BE2C (cell line): Measurements from ENCODE around the gene EPS8L1.
"Not testable (repeated sequence)": the region's sequence is repeated elsewhere in the genome, so short reads cannot be mapped to it uniquely, and the experiment has no call there.

Experiments used
- DNase-seq: peaks from one replicate; pipeline ENCODE4 v3.0.0-alpha.2; 2020
- H3K27me3 ChIP-seq: fragments of 250-450 bp; sonication (Bioruptor Pico); 2 replicates; pipeline ENCODE4 v1.5.1; 2020; ENCODE audit warnings: mild to moderate bottlenecking
- H3K36me3 ChIP-seq: fragments of 250-450 bp; sonication (Bioruptor Pico); 2 replicates; pipeline ENCODE4 v1.5.1; 2020; ENCODE audit warnings: mild to moderate bottlenecking
- H3K4me1 ChIP-seq: fragments of 250-450 bp; sonication (Bioruptor Pico); 2 replicates; pipeline ENCODE4 v1.5.1; 2020
- H3K4me3 ChIP-seq: 2 replicates; pipeline ENCODE4 v1.5.1; 2011; ENCODE audit warnings: low read depth, low read length
- H3K9me3 ChIP-seq: fragments of 250-450 bp; sonication (Bioruptor Pico); 2 replicates; pipeline ENCODE4 v1.5.1; 2020
- TF ChIP-seq, protein P1 (sequence below): IDR thresholded peaks from 2 replicates; pipeline ENCODE4 v1.5.1; 2012; ENCODE audit warnings: mild to moderate bottlenecking, low read depth, low read length

The EPS8L1 gene

DNA sequence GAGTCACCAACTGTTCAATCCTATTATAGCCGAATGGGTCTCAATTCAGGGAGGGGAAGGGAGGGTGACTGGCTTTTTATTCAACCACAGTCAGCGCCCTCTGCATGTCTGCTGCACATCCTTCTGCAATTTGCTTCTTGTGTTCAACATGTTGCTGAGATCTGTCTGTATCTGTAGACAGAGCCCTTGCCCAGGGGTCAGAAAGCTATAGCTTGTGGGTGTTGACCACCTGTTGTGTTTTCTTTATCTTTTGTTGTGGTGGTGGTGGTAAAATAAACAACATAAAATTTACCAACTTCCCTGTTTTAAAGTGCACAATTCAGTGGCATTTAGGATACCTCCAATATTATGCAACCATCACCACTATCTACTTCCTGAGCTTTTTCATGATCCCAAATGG, 29.6 kb downstream of the EPS8L1 start:
- Histone ChIP-seq H3K9me3 (no peaks in the 10 kb centered on the region), H3K36me3 (peaks cover 15% of the 10 kb centered on the region), H3K4me3 (no peak overlapping the region), H3K27me3 (no peaks in the 10 kb centered on the region), H3K4me1 (no peaks in the 10 kb centered on the region)
- TF ChIP-seq, protein P1, sequence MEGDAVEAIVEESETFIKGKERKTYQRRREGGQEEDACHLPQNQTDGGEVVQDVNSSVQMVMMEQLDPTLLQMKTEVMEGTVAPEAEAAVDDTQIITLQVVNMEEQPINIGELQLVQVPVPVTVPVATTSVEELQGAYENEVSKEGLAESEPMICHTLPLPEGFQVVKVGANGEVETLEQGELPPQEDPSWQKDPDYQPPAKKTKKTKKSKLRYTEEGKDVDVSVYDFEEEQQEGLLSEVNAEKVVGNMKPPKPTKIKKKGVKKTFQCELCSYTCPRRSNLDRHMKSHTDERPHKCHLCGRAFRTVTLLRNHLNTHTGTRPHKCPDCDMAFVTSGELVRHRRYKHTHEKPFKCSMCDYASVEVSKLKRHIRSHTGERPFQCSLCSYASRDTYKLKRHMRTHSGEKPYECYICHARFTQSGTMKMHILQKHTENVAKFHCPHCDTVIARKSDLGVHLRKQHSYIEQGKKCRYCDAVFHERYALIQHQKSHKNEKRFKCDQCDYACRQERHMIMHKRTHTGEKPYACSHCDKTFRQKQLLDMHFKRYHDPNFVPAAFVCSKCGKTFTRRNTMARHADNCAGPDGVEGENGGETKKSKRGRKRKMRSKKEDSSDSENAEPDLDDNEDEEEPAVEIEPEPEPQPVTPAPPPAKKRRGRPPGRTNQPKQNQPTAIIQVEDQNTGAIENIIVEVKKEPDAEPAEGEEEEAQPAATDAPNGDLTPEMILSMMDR: no peak
- DNase-seq: no peak

DNA sequence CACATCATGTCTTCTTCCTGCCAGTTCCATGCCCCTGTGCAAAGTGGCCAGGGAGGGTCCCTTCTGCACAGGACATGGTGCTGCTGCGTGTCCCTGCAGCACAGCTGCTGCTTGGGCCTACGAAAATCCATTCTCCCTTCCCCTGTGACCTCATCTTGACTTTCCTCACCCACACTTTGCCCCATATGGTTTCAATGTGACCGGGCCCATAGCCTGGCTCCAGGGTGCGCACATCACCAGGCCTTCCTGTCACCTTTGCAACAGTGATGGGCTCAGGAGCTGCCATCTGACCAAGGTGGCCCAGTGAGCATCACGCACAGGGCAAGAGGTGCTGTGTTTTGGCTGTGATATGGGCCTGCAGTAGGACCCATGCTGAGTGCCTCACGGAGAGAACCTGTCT, 30.9 kb downstream of the EPS8L1 start:
- Histone ChIP-seq H3K36me3 (peaks cover 13% of the 10 kb centered on the region), H3K4me3 (no peak overlapping the region)

DNA sequence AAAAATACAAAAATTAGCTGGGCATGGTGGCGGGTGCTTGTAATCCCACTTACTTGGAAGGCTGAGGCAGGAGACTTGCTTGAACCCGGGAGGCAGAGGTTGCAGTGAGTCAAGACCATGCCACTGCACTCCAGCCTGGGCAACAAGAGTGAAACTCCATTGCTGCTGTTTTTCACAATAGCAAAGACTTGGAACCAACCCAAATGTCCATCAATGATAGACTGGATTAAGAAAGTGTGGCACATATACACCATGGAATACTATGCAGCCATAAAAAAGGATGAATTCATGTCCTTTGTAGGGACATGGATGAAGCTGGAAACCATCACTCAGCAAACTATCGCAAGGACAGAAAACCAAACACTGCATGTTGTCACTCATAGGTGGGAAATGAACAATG, 31.6 kb downstream of the EPS8L1 start:
- H3K9me3 ChIP-seq: not testable (repeated sequence)

More for the DNA sequence above, 30.9 kb downstream of the EPS8L1 start:
- TF ChIP-seq, protein P1: no peak
- Histone ChIP-seq H3K27me3 (no peaks in the 10 kb centered on the region), H3K4me1 (no peaks in the 10 kb centered on the region), H3K9me3 (no peaks in the 10 kb centered on the region)
- no peak for DNase-seq

DNA sequence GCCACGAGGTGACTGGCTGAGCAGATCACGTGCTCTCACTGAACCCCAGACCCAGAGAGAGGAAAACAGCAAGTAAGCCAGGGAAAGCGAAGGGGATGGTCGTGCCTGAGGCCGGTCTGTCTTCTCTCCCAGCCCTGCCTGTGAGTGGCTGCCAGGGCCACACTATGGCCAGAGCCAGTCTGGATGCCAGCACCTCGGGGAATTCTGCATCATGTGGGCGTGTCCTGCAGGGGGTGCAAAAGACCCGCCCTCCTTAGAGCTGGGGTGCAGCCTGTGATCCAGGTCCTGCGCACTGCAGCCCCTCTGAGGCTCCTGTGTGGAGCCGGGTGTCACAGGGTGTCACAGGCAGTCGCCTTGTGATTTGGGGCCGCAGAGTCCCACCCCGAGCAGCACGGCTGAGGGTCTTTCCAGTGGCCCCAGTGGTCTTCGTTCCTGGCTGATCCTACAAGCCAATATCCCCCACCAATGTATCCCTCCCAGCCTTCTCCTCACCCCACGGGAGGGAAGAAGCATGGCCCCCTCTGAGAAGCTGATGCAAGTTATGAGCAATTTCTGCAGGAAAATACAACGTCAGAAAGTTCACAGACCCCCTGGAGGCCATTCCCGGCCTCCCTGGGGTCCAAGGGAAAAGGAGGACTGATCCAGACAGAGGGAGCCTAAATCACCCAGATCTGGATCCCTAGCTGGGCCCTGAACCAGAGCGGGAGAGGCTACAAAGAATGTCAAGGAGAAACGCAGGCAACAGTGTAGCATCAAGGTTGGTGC, 34.0 kb downstream of the EPS8L1 start:
- no peak for DNase-seq
- TF ChIP-seq, protein P1: no peak
- H3K36me3 ChIP-seq: peaks cover 9% of the 10 kb centered on the region
- no peaks in the 10 kb centered on the region for H3K4me1 ChIP-seq
- H3K4me3 ChIP-seq: no peak overlapping the region
- no peaks in the 10 kb centered on the region for H3K27me3 ChIP-seq
- H3K9me3 ChIP-seq: no peaks in the 10 kb centered on the region

More for the DNA sequence above, 31.6 kb downstream of the EPS8L1 start:
- not testable (repeated sequence) for H3K4me3 ChIP-seq, DNase-seq, H3K27me3 ChIP-seq, H3K4me1 ChIP-seq
- H3K36me3 ChIP-seq: peaks cover 11% of the 10 kb centered on the region

DNA sequence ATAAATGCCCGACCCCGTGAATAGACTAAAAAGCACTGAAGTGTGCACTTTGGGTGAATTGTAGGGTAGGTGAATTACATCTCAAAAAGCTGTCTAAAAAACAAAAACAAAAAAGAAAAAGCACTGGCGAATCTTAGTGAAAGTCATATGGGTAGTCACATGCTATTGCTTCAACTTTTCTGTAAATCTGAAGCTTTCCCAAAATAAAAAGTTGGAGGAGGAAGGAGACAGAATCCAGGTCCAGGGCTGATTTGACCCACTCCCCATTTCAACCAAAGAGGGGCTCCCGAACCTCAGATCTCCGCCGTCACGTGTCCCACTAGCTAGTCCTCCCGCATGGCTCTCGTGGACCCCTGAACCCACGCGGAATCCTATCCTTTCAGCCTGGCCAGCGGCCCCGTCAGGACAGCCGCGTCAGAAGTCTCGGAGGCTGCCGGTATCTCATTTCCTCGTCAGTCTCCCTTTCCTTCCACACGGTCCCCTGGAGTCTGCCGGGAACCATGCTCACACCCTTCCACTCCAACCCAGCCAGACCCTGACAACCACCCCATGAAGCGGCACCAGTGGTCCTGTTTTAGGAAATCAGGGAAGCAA, 35.7 kb downstream of the EPS8L1 start:
- Histone ChIP-seq H3K36me3 (peaks cover 9% of the 10 kb centered on the region), H3K4me1 (no peaks in the 10 kb centered on the region)
- TF ChIP-seq, protein P1: no peak

DNA sequence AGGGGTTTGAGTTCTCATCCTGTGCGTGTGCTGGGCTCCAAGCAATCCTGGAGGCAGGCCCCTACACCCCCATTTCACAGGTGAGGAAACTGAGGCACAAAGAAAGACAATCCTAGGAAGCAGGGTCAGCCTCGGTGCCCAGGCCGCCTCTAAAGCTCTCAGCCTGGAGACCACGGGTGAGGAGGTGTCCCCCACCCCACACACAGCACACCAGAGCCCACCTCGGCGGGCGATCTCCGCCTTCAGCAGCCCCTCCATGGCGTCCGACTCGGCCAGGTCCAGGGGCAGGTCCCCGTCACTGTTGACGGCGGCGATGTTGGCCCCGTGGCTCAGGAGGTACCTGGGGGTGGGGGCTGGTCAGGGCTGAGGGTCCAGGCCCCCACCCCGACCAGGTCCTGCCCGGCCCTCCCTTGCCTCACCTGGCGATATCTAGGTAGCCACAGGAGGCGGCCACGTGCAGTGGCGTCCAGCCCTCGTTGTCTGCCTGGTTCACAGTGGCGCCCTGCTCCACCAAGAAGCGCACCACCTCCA, 36.6 kb downstream of the EPS8L1 start:
- H3K9me3 ChIP-seq: no peaks in the 10 kb centered on the region
- TF ChIP-seq, protein P1: no peak
- H3K36me3 ChIP-seq: peaks cover 9% of the 10 kb centered on the region
- H3K27me3 ChIP-seq: no peaks in the 10 kb centered on the region
- no peak for DNase-seq
- H3K4me1 ChIP-seq: no peaks in the 10 kb centered on the region
- no peak overlapping the region for H3K4me3 ChIP-seq

More for the DNA sequence above, 35.7 kb downstream of the EPS8L1 start:
- Histone ChIP-seq H3K4me3 (no peak overlapping the region), H3K9me3 (no peaks in the 10 kb centered on the region), H3K27me3 (no peaks in the 10 kb centered on the region)
- DNase-seq: no peak
